H7 (cell line): Measurements from ENCODE around the gene CDC42EP1. TPM values are rescaled to one million over a fixed set of nuclear protein-coding genes. Genes with fewer than 3 reads are reported as not detected.
"Not testable (repeated sequence)": the region's sequence is repeated elsewhere in the genome, so short reads cannot be mapped to it uniquely, and the experiment has no call there.

Experiments used
- DNase-seq: peaks from one replicate; pipeline ENCODE4 v3.0.0; 2012
- H3K27me3 ChIP-seq: 2 replicates; pipeline ENCODE4 v1.6.0; 2011; ENCODE audit warnings: mild to moderate bottlenecking, low read length; ENCODE audit not compliant: control insufficient read depth, insufficient read depth
- H3K36me3 ChIP-seq: replicated peaks from 2 replicates; pipeline ENCODE4 v1.5.1; 2011; ENCODE audit warnings: low read length; ENCODE audit not compliant: control insufficient read depth, insufficient read depth
- H3K4me3 ChIP-seq: 2 replicates; pipeline ENCODE4 v1.5.1; 2011; ENCODE audit warnings: low read depth, mild to moderate bottlenecking, control low read depth, low read length, moderate library complexity; ENCODE audit not compliant: insufficient read depth
- total RNA-seq: library from RNA; depleted of rRNA; stranded (reverse); fragments of >200 nt; shearing (Covaris generic); gene quantifications from 2 replicates; pipeline ENCODE4 v1.2.3, GENCODE V29; 2014

The CDC42EP1 gene
- total RNA-seq, 1 experiment from 2014 or later = 22.5 TPM

DNA sequence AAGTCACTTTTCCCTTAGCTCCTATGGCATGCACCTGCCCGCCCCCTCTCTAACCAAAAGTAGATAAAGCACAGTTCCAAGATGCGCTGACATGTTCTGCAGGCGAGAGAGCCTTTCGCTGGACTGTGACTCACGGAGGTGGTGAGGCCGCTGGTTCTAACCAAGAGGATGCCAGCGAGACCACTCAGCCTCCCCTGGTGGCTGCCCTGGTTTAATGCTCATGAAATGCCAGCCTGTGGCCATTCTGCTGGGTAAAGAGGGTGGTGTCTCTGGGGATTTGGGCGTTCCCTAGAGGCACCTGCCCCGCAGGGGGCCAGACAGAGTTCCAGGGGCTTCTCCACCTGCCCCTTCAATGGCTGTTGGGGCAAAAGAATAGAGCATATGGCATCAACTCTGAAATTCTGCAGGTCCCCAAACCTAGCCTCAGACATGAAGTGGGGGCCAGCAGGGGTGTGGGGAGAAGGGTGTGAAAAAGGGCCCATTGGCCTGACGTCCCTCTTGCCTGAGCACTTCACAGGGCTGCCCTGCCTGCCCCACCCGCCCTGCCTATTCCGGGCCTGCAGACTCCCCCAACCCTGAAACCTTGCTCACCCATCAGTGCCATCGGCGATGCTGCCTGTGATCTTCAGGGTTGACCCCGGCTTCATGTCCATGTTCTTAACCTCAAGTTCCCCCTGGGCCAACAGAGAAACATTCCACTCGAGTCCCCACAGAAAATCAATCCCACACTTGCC lies 11.1 kb downstream of the CDC42EP1 start:
- H3K36me3 ChIP-seq = peaks cover 5% of the 10 kb centered on the region
- H3K27me3 ChIP-seq = no peaks in the 10 kb centered on the region
- DNase-seq = no peak
- no peak overlapping the region for H3K4me3 ChIP-seq

DNA sequence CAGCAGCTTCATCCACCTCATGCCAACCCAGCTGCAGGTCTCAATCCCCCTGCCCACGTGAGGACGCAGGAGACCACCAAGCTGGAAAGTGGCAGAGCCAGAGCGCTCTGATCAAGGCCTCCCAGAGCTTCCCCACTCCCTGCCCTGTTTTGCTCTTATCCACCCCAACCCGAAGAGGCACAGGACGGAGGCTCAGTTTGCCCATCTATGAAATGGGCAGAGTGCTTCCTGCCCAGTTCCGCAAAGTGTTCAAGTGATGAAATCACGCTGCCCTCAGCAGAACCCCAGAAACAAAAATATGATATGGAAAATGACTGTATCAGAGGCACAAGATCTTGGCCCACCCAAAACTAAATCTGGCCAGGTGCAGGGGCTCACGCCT lies 11.7 kb downstream of the CDC42EP1 start:
- Histone ChIP-seq H3K36me3 (peaks cover 3% of the 10 kb centered on the region), H3K27me3 (no peaks in the 10 kb centered on the region), H3K4me3 (no peak overlapping the region)
- DNase-seq = no peak

DNA sequence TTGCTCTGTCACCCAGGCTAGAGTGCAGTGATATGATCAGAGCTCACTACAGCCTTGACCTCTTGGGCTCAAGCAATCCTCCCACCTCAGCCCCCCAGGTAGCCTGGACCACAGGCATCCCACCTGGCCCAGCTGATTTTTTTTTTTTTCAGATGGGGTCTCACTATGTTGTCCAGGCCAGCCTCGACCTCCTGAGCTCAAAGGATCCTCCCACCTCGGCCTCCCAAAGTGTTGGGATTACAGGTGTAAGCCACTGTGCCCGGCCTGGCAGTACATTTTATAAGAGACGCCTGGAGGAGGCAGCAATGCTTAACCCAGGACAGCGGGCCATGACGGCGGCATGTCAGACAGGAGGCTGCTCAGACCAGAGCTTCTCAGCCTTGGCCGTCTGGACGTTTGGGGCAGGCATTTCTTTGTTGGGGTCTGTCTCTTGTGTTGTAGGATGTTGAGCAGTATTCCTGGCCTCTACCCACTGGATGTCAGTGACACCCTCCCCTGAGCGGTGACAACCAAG lies 15.3 kb downstream of the CDC42EP1 start:
- Histone ChIP-seq H3K4me3 (no peak overlapping the region), H3K36me3 (no peaks in the 10 kb centered on the region), H3K27me3 (no peaks in the 10 kb centered on the region)
- DNase-seq = no peak

DNA sequence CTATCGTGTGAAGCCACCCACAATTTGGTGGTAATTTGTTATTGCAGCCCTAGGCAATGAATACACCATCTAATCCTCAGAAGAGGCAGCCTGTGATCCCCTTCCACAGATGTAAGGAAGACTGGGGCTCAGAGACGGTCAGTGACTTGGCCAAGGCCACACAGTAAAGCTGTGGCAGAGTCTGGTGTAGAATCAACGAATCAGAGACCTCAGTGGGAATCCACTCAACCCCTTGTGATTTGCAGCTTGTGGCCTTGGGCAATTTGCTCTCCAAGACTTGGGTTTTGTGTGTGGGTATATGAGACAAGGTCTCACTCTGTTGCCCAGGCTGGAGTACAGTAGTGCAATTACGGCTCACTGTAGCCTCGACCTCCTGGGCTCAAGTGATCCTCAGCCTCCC lies 17.7 kb downstream of the CDC42EP1 start:
- no peak for DNase-seq
- Histone ChIP-seq H3K36me3 (no peaks in the 10 kb centered on the region), H3K4me3 (no peak overlapping the region), H3K27me3 (no peaks in the 10 kb centered on the region)

DNA sequence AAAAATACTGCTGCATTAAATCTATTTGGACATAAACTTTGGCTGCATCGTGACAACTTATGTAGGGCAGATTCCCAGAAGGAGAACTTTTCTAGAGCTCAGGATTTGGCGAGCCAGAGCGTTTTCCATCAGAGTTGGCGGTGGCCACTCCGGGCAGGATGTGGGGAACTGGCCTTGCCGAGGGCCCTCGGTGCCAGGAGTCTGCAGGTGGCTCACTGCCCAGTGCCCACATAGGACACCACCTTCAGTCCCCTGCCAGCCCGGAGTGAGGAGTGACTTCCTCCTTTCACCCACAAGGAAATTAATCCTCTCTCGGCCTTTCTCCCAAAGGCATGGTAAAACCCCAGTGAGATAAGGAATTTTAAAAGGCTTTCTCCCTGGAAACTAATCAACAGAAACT lies 21.2 kb downstream of the CDC42EP1 start:
- no peak for DNase-seq
- H3K4me3 ChIP-seq = no peak overlapping the region
- no peaks in the 10 kb centered on the region for H3K36me3 ChIP-seq
- H3K27me3 ChIP-seq = no peaks in the 10 kb centered on the region

DNA sequence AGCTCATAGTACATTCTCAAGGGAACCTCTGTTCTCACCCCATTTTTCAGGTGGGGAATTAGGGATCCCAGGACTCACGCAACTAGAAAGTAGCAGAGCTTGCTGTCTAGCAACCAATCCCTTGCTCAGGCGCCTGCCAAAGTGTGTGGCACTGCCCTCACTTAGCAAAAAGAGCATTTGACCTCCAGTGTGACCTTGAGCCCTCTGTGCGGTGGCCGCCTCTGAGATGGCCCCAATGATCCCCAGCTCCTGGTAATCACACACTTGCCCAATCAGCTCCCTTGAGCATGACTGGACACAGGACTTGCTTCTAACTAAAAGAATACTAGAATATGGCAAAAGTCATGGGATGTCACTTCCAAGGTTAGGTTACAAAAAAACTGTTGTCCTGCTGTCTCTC lies 22.2 kb downstream of the CDC42EP1 start:
- no peak for DNase-seq
- Histone ChIP-seq H3K27me3 (no peaks in the 10 kb centered on the region), H3K36me3 (no peaks in the 10 kb centered on the region), H3K4me3 (no peak overlapping the region)

DNA sequence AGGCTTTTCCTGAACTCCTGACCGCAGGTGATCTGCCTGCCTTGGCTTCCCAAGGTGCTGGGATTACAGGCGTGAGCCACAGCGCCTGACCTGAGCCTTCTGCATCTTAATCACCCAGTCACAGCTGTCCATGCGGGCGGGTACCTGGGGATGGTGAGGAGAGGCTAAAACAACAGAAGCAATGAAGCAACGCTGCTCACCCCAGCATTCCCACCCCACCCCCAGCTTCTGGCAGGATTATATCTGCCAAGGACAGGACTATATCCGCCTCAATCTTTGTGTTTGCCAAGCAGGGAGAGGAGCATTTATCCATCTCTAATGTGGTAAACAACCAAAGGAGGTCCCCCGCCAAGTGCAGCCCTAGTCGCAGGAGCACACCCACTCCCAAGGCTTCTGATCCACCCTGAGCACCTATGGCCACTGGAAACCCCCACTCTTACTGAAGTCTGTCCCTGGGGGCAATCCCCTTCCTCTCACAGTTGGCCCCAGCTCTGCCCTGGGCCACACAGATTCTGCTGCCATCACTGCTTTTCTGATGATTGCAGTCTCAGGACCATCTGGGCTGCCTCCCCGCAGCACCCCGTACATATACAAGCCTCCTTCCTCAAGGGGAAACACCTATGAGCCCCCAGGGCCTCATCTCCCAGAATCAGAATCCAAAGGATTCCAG lies 28.4 kb downstream of the CDC42EP1 start:
- no peak for DNase-seq
- Histone ChIP-seq H3K27me3 (no peaks in the 10 kb centered on the region), H3K36me3 (no peaks in the 10 kb centered on the region), H3K4me3 (no peak overlapping the region)

DNA sequence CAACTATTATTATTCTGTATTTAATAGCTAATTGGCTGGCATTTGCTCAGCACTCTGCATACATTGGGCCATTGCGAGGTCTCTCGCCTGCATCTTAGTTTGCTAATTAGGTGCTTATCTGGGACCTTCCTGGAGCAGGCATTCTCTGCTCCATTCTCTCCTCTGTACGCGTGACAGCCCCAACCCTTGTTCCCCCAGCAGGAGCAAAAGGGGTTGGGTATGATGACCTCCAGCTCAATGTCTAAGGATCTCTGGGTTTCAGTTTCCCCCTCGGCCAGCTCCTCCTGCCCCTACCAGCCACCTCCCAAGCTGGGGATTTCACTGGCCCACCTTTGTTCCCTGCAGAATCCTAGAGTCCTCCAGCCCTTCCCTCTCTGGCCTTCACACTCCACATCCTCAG lies 29.4 kb downstream of the CDC42EP1 start:
- Histone ChIP-seq H3K27me3 (no peaks in the 10 kb centered on the region), H3K36me3 (no peaks in the 10 kb centered on the region), H3K4me3 (no peak overlapping the region)
- DNase-seq = no peak

DNA sequence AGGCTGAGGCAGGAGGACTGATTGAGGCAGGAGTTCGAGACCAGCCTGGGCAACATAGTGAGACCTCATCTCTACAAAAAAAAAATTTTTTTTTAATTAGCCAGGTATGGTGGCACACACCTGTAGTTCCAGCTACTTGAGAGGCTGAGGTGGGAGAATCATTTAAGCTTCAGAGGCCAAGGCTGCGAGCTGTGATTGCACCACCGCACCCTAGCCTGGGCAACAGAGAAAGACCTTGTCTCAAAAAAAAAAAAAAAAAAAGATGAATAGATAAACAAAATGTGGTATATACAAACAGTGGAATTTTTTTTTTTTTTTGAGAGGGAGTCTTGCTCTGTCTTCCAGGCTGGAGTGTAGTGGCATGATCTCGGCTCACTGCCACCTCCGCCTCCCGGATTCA lies 30.8 kb downstream of the CDC42EP1 start:
- not testable (repeated sequence) for H3K36me3 ChIP-seq, H3K27me3 ChIP-seq, H3K4me3 ChIP-seq, DNase-seq

DNA sequence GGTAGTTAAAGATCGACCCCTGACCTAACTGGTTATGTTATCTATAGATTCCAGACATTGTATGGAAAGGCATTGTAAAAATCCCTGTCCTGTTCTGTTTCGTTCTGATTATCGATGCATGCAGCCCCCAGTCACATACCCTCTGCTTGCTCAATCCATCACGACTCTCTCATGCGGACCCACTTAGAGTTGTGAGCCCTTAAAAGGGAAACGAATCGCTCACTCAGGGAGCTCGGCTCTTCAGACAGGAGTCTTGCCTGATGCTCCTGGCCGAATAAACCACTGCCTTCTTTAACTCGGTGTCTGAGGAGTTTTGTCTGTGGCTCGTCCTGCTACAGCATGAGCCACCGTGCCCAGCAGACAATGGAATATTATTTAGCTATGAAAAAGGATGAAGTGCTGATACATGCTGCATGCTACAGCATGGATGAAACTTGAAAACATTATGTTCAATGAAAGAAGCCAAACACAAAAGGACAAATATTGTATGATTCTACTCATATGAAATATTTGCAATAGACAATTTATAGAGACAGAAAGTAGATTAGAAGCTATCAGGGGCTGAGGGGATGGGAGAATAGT lies 31.6 kb downstream of the CDC42EP1 start:
- H3K4me3 ChIP-seq = no peak overlapping the region
- H3K36me3 ChIP-seq = no peaks in the 10 kb centered on the region
- no peaks in the 10 kb centered on the region for H3K27me3 ChIP-seq
- no peak for DNase-seq

DNA sequence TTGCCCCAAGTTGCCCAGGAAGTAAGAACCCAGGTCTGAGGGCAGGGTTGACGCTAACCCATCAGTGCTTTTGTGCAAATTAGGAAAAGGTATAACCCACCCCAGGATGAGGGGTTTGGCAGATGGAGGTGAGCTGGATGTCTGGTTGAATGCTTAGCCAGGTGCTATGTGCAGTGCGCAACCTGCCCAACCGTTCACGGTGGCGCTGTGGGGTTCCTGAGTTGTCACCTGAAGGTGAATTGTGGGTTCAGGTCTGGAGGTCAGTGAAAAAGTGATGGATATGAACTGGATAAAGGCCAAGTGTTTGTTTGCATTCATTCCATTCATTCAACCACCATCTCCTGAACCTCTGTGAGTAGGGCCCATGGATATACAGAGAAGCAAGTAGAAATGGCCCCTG lies 34.0 kb downstream of the CDC42EP1 start:
- H3K27me3 ChIP-seq = no peaks in the 10 kb centered on the region
- DNase-seq = no peak
- H3K36me3 ChIP-seq = no peaks in the 10 kb centered on the region
- H3K4me3 ChIP-seq = no peak overlapping the region

DNA sequence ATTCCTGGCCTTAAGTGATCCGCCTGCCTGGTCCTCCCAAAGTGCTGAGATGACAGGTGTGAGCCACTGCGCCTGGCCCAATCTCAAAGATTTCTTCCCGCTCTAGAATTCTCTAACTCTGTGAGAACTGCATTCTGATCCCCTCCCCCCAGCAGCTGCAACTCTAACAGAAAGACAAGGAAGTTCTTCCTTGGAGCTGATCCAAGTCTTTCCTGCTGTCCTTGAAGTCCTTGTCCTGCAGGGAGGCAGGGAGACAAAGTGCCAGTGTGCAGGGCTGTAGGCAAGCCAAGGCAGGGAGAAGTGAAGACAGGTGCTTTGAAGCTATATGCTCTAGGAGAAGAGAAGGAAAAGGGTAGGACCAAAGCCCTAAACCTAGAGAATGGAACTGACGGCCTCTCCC lies 38.9 kb downstream of the CDC42EP1 start:
- no peaks in the 10 kb centered on the region for H3K36me3 ChIP-seq
- H3K4me3 ChIP-seq = no peak overlapping the region
- DNase-seq = no peak
- no peaks in the 10 kb centered on the region for H3K27me3 ChIP-seq

DNA sequence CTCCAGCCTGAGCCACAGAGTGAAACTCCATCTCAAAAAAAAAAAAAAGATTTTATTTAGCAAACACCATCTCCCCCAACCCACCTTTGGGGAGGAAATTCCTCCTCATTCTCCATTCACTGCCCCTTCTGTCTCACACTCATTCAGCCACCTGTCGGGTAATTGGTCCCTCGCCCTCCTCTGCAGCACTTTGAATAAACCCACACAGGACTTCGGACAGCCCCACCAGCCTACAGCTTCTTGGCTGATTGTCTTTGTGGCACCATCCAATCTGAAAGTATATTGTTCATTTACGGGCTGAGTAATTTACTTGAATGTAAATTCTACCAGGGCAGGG lies 40.9 kb downstream of the CDC42EP1 start:
- no peaks in the 10 kb centered on the region for H3K27me3 ChIP-seq
- H3K36me3 ChIP-seq = no peaks in the 10 kb centered on the region
- no peak overlapping the region for H3K4me3 ChIP-seq
- DNase-seq = peak; percentile 55

DNA sequence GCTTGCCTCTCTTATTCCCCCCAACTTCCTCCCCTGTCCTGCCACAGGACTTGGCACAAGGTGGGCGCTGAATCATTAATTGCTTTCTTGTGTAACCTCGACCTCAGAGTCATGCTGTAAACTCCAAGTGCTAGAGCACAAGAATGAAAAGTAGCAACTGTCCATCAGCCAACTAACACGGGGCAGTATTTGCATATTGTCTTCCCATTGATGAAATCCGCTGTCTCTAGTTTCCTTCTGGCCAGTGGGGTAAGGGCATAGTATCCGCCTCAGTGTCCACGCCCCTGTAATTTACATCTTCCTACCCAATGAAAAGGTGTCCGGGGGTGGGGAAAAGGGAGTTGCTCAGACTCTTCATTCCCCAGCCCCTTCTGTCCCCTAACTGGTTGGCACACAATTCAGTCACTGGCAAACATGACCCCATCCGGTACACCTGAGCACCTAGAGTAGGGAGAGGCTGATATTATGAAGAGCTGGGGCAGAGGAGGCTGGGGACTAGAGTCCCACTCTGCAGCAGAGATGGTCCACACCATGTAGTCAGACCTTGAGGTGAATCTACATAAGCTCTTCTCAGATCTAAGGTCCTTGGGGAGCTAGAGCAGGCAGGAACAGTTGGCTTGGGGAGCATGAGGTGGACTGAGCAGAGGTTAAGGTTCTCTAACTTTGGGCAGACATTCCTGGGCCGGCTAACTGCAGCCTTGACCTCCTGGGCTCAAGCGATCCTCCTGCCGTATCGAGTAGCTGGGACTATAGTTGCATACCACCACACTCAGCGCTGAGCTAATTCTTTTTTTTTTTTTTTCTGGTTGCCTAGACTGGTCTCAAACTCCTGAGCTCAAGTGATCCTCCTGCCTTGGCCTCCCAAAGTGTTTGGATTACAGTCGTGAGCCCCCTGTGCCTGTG lies 41.5 kb downstream of the CDC42EP1 start:
- Histone ChIP-seq H3K27me3 (no peaks in the 10 kb centered on the region), H3K4me3 (peak overlapping the region; percentile 4; the same call in 1 of the 2 replicates), H3K36me3 (no peaks in the 10 kb centered on the region)
- peak; percentile 93 for DNase-seq
